ENCODE data around the gene ZNF609. TPM values are rescaled to one million over a fixed set of nuclear protein-coding genes. Genes with fewer than 3 reads are reported as not detected.

ZNF609 gene
- total RNA-seq, 2 experiments from 2014 or later, result 39.8 to 44.5 TPM

- Mint-ChIP-seq H3K27me3 (no peaks in the 10 kb centered on the region), H3K9me3 (ENCODE audit: low read depth) (no peaks in the 10 kb centered on the region), H3K36me3 (ENCODE audit: low read depth) (peaks cover 14% of the 10 kb centered on the region), H3K4me3 (no peak overlapping the region), H3K4me1 (peaks cover 71% of the 10 kb centered on the region), H3K27ac (peak overlapping the region; percentile 16)
- intact Hi-C loops (cut with DNase I, micrococcal nuclease), result no loop called here
- ChIA-PET CTCF (interaction anchor here (1.0 to 1.1 kb wide), 3 partner anchors 8 to 19 kb away, joined by 3 to 4 read pairs (median 3); no protein-coding TSS in a partner anchor), POLR2A (no interaction called here)
- ATAC-seq, result no peak
- DNase-seq, result no peak
These were observed 61.9 kb downstream of the ZNF609 start for GRCh38 chr15:64522226-64522823.

DNA sequence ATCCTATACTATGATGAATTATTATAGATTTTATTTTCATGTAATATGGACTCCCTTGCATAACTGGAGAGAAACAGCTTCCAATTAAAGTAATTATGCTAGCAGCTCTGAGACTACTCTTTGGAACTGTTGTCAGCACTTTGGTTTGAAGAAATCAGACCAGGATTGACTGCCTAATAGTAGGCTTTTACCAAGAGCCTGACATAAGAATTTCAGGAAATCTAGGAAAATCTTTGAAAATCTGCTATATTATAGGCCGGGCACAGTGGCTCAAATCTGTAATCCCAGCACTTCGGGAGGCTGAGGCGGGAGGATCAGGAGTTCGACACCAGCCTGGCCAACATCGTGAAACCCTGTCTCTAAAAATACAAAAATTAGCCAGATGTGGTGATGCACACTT, 62.9 kb downstream of the ZNF609 start:
- Mint-ChIP-seq H3K36me3 (ENCODE audit: low read depth) (peaks cover 9% of the 10 kb centered on the region), H3K27me3 (no peaks in the 10 kb centered on the region), H3K4me1 (peaks cover 72% of the 10 kb centered on the region), H3K4me3 (no peak overlapping the region), H3K27ac (no peak overlapping the region), H3K9me3 (ENCODE audit: low read depth) (no peaks in the 10 kb centered on the region)
- intact Hi-C loops (cut with DNase I, micrococcal nuclease), result no loop called here
- no peak for DNase-seq
- ChIA-PET POLR2A (interaction anchor here (0.7 kb wide), 1 partner anchor 185 kb away, joined by 7 read pairs; no protein-coding TSS in a partner anchor), CTCF (interaction anchor here (1.1 kb wide), 2 partner anchors 9 to 20 kb away, joined by 3 to 4 read pairs; no protein-coding TSS in a partner anchor)
- ATAC-seq, result no peak

GRCh38 chr15:64524778-64525177, 64.4 kb downstream of the ZNF609 start:
- Mint-ChIP-seq H3K27ac (no peak overlapping the region), H3K4me3 (no peak overlapping the region), H3K4me1 (peaks cover 69% of the 10 kb centered on the region), H3K36me3 (ENCODE audit: low read depth) (peaks cover 19% of the 10 kb centered on the region), H3K27me3 (no peaks in the 10 kb centered on the region), H3K9me3 (ENCODE audit: low read depth) (no peaks in the 10 kb centered on the region)
- intact Hi-C loops (cut with DNase I, micrococcal nuclease), result no loop called here
- ChIA-PET POLR2A (no interaction called here), CTCF (interaction anchor here (0.5 to 0.6 kb wide), 2 partner anchors 84 to 777 kb away, joined by 4 read pairs; no protein-coding TSS in a partner anchor)
- ATAC-seq (no peak), DNase-seq (no peak)

DNA sequence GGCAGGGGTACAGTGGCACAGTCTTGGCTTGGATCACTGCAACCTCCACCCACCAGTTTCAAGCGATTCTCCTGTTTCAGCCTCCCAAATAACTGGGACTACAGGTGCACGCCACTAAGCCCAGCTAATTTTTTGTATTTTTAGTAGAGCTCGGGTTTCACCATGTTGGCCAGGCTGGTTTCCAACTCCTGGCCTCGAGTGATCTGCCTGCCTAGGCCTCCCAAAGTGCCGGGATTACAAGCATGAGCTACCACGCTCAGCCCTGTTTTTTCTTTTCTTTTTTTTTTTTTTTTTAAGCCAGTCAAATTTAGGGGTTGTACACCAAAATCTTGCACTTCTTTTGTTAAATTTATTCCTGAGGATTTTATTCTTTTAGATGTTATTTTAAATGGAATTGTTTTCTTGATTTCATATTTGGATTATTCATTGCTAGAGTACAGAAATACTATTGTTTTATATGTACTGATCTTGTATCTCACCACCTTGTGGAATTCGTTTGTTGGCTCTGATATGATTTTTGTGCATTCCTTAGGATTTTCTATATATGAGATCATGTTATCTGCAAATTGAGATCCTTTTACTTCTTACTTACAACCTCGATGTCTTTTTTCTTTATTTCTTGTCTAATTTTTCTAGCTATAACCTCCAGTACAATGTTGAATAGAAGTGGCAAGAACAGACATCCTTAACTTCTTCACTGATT, 65.6 kb downstream of the ZNF609 start:
- ATAC-seq (no peak), DNase-seq (no peak)
- ChIA-PET POLR2A (no interaction called here), CTCF (interaction anchor here (0.6 kb wide), 1 partner anchor 1264 kb away, joined by 3 read pairs; no protein-coding TSS in a partner anchor)
- Mint-ChIP-seq H3K4me1 (peaks cover 71% of the 10 kb centered on the region), H3K4me3 (no peak overlapping the region), H3K27ac (no peak overlapping the region), H3K9me3 (ENCODE audit: low read depth) (no peaks in the 10 kb centered on the region), H3K36me3 (ENCODE audit: low read depth) (peaks cover 20% of the 10 kb centered on the region), H3K27me3 (no peaks in the 10 kb centered on the region)
- intact Hi-C loops (cut with DNase I, micrococcal nuclease), result no loop called here

GRCh38 chr15:64527263-64527984, 67.0 kb downstream of the ZNF609 start:
- peak overlapping the region; percentile 32 for H3K27ac Mint-ChIP-seq
- ChIA-PET POLR2A (no interaction called here), CTCF (no interaction called here)
- H3K4me1 Mint-ChIP-seq, result peaks cover 67% of the 10 kb centered on the region
- intact Hi-C loops (cut with DNase I, micrococcal nuclease), result no loop called here
- H3K9me3 Mint-ChIP-seq (ENCODE audit: low read depth), result no peaks in the 10 kb centered on the region
- no peaks in the 10 kb centered on the region for H3K27me3 Mint-ChIP-seq
- H3K36me3 Mint-ChIP-seq (ENCODE audit: low read depth), result peaks cover 18% of the 10 kb centered on the region
- DNase-seq (no peak), ATAC-seq (no peak)
- no peak overlapping the region for H3K4me3 Mint-ChIP-seq

DNA sequence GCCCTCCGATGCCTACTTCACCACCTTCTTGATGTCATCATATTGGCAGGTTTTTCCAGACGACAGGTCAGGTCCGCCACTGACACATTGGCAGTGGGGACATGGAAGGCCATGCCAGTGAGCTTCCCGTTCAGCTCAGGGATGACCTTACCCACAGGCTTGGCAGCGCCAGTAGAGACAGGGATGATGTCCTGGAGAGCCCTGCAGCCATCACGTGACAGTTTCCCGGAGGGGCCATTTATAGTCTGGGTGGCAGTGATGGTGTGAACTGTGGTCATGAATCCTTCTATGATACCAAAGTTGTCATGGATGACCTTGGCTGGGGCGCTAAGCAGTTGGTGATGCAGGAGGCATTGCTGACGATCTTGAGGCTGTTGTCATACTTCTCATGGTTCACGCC, 68.5 kb downstream of the ZNF609 start:
- DNase-seq, result no peak
- H3K4me1 Mint-ChIP-seq, result peaks cover 78% of the 10 kb centered on the region

DNA sequence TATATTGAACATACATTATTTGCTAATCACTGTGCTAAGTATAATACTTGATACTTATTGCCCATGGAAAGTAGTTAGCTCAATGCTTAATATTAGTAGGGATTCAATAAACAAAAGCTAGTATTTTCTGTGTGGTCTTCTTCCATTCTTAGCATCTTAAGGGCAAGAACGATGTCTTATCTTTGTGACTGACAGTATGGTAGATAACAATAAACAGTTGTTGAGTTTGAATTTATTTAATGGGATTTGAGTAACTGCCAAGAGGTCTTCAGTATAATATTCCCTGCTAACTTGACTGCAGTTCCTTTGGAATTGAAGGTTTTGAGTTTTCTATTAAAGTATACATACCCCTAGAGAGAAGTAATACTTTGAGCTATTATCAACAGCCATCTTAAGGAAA, 70.1 kb downstream of the ZNF609 start:
- Mint-ChIP-seq H3K36me3 (ENCODE audit: low read depth) (peaks cover 21% of the 10 kb centered on the region), H3K27ac (no peak overlapping the region), H3K4me1 (peaks cover 75% of the 10 kb centered on the region), H3K27me3 (no peaks in the 10 kb centered on the region), H3K4me3 (no peak overlapping the region), H3K9me3 (ENCODE audit: low read depth) (no peaks in the 10 kb centered on the region)
- CTCF ChIA-PET, result interaction anchor here (1.1 to 1.2 kb wide), 3 partner anchors 8 to 63 kb away, joined by 3 to 4 read pairs (median 3); no protein-coding TSS in a partner anchor
- intact Hi-C loops (cut with DNase I, micrococcal nuclease), result no loop called here
- DNase-seq (no peak), ATAC-seq (no peak)
- POLR2A ChIA-PET, result no interaction called here

More for the DNA sequence above, 68.5 kb downstream of the ZNF609 start:
- ChIA-PET CTCF (interaction anchor here (0.6 kb wide), 1 partner anchor 110 kb away, joined by 3 read pairs; no protein-coding TSS in a partner anchor), POLR2A (no interaction called here)
- intact Hi-C loops (cut with DNase I, micrococcal nuclease), result no loop called here
- Mint-ChIP-seq H3K36me3 (ENCODE audit: low read depth) (peaks cover 22% of the 10 kb centered on the region), H3K27ac (no peak overlapping the region), H3K4me3 (no peak overlapping the region), H3K9me3 (ENCODE audit: low read depth) (no peaks in the 10 kb centered on the region), H3K27me3 (no peaks in the 10 kb centered on the region)
- no peak for ATAC-seq

GRCh38 chr15:64530918-64531317, 70.5 kb downstream of the ZNF609 start:
- H3K27ac Mint-ChIP-seq, result no peak overlapping the region
- DNase-seq (no peak), ATAC-seq (no peak)
- H3K9me3 Mint-ChIP-seq (ENCODE audit: low read depth), result no peaks in the 10 kb centered on the region
- H3K4me3 Mint-ChIP-seq, result no peak overlapping the region
- POLR2A ChIA-PET, result no interaction called here
- peaks cover 21% of the 10 kb centered on the region for H3K36me3 Mint-ChIP-seq (ENCODE audit: low read depth)
- H3K27me3 Mint-ChIP-seq, result no peaks in the 10 kb centered on the region
- CTCF ChIA-PET, result interaction anchor here (0.6 to 1.2 kb wide), 4 partner anchors 8 to 62 kb away, joined by 3 to 4 read pairs (median 3); no protein-coding TSS in a partner anchor
- peaks cover 76% of the 10 kb centered on the region for H3K4me1 Mint-ChIP-seq
- intact Hi-C loops (cut with DNase I, micrococcal nuclease), result no loop called here

DNA sequence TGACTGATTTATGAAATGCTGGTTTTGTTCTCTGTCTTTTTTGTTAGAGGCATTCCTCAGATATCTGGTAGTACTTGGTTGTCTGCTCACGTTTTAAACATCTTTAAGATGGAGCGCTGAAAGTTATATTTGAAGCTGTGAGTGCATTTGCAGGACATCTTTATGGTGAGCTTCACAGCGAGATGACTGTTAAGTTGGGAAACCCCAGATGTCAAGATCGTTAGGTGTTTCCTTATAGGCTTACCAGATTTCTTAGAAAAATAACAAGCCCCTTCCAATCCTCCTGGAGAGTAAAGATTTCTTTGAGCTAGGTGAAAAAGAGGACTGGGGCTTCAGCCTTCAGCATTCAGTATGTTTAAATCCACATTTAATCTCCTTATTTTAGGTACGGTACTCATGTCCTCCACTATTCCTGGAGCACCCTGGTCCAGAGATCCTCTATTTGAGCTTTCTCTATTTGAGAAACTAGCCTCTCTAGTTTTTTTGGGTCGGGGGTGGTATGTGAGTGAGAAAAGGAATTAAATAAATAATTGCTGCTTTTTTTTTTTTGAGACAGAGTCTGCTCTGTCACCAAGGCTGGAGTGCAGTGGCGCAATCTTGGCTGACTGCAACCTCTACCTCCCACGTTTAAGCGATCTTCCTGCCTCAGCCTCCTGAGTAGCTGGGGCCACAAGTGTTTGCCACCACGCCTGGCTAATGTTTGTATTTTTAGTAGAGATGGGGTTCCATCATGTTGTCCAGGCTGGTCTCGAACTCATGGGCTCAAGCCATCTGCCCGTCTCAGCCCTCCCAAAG, 72.3 kb downstream of the ZNF609 start:
- peak overlapping the region; percentile 86 for H3K27ac Mint-ChIP-seq
- peak overlapping the region; percentile 32 for H3K4me3 Mint-ChIP-seq
- ChIA-PET CTCF (interaction anchor here (0.5 to 1.1 kb wide), 4 partner anchors 18 to 30 kb away, joined by 3 to 6 read pairs (median 4); no protein-coding TSS in a partner anchor), POLR2A (interaction anchor here (0.6 to 0.7 kb wide), 5 partner anchors 53 to 1285 kb away, joined by 3 to 4 read pairs (median 3); no protein-coding TSS in a partner anchor)
- no peaks in the 10 kb centered on the region for H3K9me3 Mint-ChIP-seq (ENCODE audit: low read depth)
- intact Hi-C loops (cut with DNase I, micrococcal nuclease), result loop anchor here in 1 of 2 experiments (2.0 kb wide), 1 partner anchor 72 kb away; the partner anchor contains the start of gene ZNF609
- H3K27me3 Mint-ChIP-seq, result no peaks in the 10 kb centered on the region
- ATAC-seq, result peak; percentile 58
- peaks cover 21% of the 10 kb centered on the region for H3K36me3 Mint-ChIP-seq (ENCODE audit: low read depth)
- DNase-seq, result peak; percentile 65
- peaks cover 76% of the 10 kb centered on the region for H3K4me1 Mint-ChIP-seq

DNA sequence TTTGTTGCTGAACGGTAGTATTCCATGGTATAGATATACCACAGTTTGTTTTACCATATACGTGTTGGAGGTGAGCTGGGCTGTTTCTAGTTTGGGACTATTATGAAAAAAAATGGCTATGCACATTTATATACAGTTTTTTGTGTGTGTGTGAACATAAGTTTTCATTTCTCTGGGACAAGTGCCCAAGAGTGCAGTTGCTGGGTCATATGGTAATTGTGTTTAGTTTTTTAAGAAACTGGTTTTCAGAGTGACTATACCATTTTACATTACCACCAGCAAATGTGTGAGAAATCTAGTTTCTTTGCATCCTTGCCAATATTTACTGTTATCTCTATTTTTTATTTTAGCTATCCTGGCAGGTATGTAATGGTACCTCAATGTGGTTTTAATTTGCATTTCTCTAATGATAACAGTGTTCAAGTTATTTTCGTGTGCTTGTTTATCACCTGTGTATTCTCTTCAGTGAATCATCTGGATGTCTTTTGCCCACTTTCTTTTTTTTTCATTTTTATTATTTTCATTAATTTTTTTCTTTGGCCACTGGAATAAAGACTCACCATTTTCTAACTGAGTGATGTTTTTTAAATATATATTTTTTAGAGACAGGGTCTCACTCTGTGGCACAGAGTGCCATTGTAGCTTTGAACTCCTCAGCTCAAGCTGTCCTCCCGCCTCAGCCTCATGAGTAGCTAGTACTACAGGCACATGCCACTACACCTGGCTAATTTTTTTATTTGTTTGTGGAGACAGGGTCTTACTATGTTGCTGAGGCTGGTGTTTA, 75.3 kb downstream of the ZNF609 start:
- peaks cover 62% of the 10 kb centered on the region for H3K4me1 Mint-ChIP-seq
- DNase-seq, result no peak
- no peaks in the 10 kb centered on the region for H3K9me3 Mint-ChIP-seq (ENCODE audit: low read depth)
- ChIA-PET POLR2A (interaction anchor here (0.7 kb wide), 1 partner anchor 641 kb away, joined by 3 read pairs; no protein-coding TSS in a partner anchor), CTCF (interaction anchor here (0.5 kb wide), 1 partner anchor 54 kb away, joined by 3 read pairs; no protein-coding TSS in a partner anchor)
- H3K36me3 Mint-ChIP-seq (ENCODE audit: low read depth), result peaks cover 12% of the 10 kb centered on the region
- no peaks in the 10 kb centered on the region for H3K27me3 Mint-ChIP-seq
- H3K4me3 Mint-ChIP-seq, result no peak overlapping the region
- no peak for ATAC-seq
- intact Hi-C loops (cut with DNase I, micrococcal nuclease), result no loop called here
- H3K27ac Mint-ChIP-seq, result peak overlapping the region; percentile 87

Data from activated CD4-positive, alpha-beta T cell treated with anti-CD3 and anti-CD28 coated beads for 36 hours (primary cell).